Coronary artery (tissue), 2 donors: ENCODE measurements around the gene OASL.

Experiments used
- DNase-seq: peaks from one replicate; pipeline ENCODE4 v3.0.0-alpha.2; 2017; ENCODE audit warnings: low spot score
- H3K27ac ChIP-seq, 2 donors: fragments of 200-600 bp; sonication (generic); one replicate each; pipeline ENCODE4 v1.5.1; 2016 to 2019
- H3K4me3 ChIP-seq: fragments of 200-600 bp; sonication (generic); 2 replicates; pipeline ENCODE4 v1.5.1; 2016; ENCODE audit warnings: mild to moderate bottlenecking, moderate library complexity
- CTCF ChIP-seq: fragments of 200-600 bp; sonication (generic); IDR thresholded peaks from one replicate; pipeline ENCODE4 v1.5.1; 2019; ENCODE audit warnings: antibody characterized with exemption

OASL gene

GRCh38 chr12:121033625-121034349, 5.3 kb downstream of the OASL start:
- no peak for DNase-seq
- Histone ChIP-seq H3K4me3 (no peak overlapping the region), H3K27ac (no peak overlapping the region)
- no peak for TF ChIP-seq CTCF

GRCh38 chr12:121030576-121031212, 8.4 kb downstream of the OASL start:
- no peak for TF ChIP-seq CTCF
- DNase-seq: no peak
- no peak overlapping the region for H3K4me3 ChIP-seq

GRCh38 chr12:121026274-121027045, 12.6 kb downstream of the OASL start:
- no peak for DNase-seq
- Histone ChIP-seq H3K4me3 (no peak overlapping the region), H3K27ac (no peak overlapping the region)
- no peak for TF ChIP-seq CTCF

More at GRCh38 chr12:121030576-121031212, 8.4 kb downstream of the OASL start:
- H3K27ac ChIP-seq: no peak overlapping the region

- Histone ChIP-seq H3K27ac (no peak overlapping the region), H3K4me3 (no peak overlapping the region)
- TF ChIP-seq CTCF: no peak
- DNase-seq: no peak
Measured at GRCh38 chr12:121025442-121026226, 13.4 kb downstream of the OASL start.

GRCh38 chr12:121023799-121024198, 15.2 kb downstream of the OASL start:
- DNase-seq: no peak
- H3K4me3 ChIP-seq: no peak overlapping the region
- no peak for TF ChIP-seq CTCF
- H3K27ac ChIP-seq: no peak overlapping the region

GRCh38 chr12:121022713-121023112, 16.3 kb downstream of the OASL start:
- no peak for DNase-seq
- TF ChIP-seq CTCF: no peak
- H3K27ac ChIP-seq: no peak overlapping the region
- H3K4me3 ChIP-seq: no peak overlapping the region
